ENCODE measurements around the gene SCAMP1.

GRCh38 chr5:78487846-78488245, 127.4 kb downstream of the SCAMP1 start:
- TF ChIP-seq POLR2AphosphoS5 (IDR thresholded peaks at IDR 0.05; ENCODE audit: borderline replicate concordance, low read depth, low read length) (no peak), EZH2 (IDR thresholded peaks at IDR 0.05) (no peak), FOXP2 (optimal IDR thresholded peaks at IDR 0.05; ENCODE audit: control extremely low read depth, extremely low read length, insufficient read depth) (no peak)
